ENCODE measurements around the gene TMEM63C. TPM values are rescaled to one million over a fixed set of nuclear protein-coding genes. Genes with fewer than 3 reads are reported as not detected.

The TMEM63C gene
- total RNA-seq, 1 experiment from 2014 or later = 5.7 TPM

DNA sequence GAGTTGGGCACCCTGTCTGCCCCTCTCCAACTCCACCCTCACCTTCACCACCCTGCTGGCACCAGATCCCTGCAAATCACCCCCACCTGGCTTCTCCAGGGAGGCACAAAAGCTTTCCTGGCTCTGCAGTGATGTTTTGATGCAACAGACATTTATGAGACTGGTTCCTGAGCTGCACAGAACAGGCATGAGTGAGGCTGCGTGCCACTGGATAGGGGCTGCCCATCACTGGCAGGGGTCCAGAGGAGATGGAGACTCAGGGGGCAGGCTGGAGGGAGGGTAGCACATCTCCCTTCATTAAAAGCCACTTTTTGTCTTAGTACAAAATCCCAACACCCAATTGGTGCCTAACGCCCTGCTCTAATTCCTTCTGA is 22.7 kb upstream of the TMEM63C start:
- no TSS peak for BruUV-seq (replicated peaks)
- no peak for TF ChIP-seq EZH2phosphoT487 (IDR thresholded peaks at IDR 0.05; ENCODE audit: borderline replicate concordance)
- no peak for TF ChIP-seq CEBPB (IDR thresholded peaks at IDR 0.05; ENCODE audit: low read depth)
- no peak for TF ChIP-seq ATF3 (IDR thresholded peaks at IDR 0.05)
- TF ChIP-seq, protein P1, sequence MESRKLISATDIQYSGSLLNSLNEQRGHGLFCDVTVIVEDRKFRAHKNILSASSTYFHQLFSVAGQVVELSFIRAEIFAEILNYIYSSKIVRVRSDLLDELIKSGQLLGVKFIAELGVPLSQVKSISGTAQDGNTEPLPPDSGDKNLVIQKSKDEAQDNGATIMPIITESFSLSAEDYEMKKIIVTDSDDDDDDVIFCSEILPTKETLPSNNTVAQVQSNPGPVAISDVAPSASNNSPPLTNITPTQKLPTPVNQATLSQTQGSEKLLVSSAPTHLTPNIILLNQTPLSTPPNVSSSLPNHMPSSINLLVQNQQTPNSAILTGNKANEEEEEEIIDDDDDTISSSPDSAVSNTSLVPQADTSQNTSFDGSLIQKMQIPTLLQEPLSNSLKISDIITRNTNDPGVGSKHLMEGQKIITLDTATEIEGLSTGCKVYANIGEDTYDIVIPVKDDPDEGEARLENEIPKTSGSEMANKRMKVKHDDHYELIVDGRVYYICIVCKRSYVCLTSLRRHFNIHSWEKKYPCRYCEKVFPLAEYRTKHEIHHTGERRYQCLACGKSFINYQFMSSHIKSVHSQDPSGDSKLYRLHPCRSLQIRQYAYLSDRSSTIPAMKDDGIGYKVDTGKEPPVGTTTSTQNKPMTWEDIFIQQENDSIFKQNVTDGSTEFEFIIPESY (IDR thresholded peaks at IDR 0.05; ENCODE audit: extremely low read depth, insufficient replicate concordance, low read length) = no peak
- no peak for TF ChIP-seq MAX (IDR thresholded peaks at IDR 0.05)
- TF ChIP-seq ZFX (IDR thresholded peaks at IDR 0.05) = no peak
- TF ChIP-seq ELF1 (IDR thresholded peaks at IDR 0.05; ENCODE audit: borderline replicate concordance, low read depth) = no peak
- no peak for TF ChIP-seq CBX3 (IDR thresholded peaks at IDR 0.05; ENCODE audit: low read depth)
- TF ChIP-seq POLR2AphosphoS5 (IDR thresholded peaks at IDR 0.05; ENCODE audit: low read depth, low read length) = no peak
- TF ChIP-seq JUND (IDR thresholded peaks at IDR 0.05) = no peak
- no peak for TF ChIP-seq REST (IDR thresholded peaks at IDR 0.05; ENCODE audit: low read depth)
- TF ChIP-seq SP1 (IDR thresholded peaks at IDR 0.05; ENCODE audit: low read depth) = no peak
- TF ChIP-seq SIN3A (IDR thresholded peaks at IDR 0.05; ENCODE audit: low read depth) = no peak
- no peak for TF ChIP-seq POLR2A (IDR thresholded peaks at IDR 0.05; ENCODE audit: borderline replicate concordance, extremely low read depth, insufficient read depth, insufficient read length)
- TF ChIP-seq YY1 (IDR thresholded peaks at IDR 0.05; ENCODE audit: extremely low read depth, insufficient replicate concordance, low read depth, low read length) = no peak
- TF ChIP-seq ZNF274 (IDR thresholded peaks at IDR 0.05; ENCODE audit: low read depth, low read length) = no peak
- TF ChIP-seq RAD21 (IDR thresholded peaks at IDR 0.05; ENCODE audit: low read depth) = no peak
- TF ChIP-seq, protein P2, sequence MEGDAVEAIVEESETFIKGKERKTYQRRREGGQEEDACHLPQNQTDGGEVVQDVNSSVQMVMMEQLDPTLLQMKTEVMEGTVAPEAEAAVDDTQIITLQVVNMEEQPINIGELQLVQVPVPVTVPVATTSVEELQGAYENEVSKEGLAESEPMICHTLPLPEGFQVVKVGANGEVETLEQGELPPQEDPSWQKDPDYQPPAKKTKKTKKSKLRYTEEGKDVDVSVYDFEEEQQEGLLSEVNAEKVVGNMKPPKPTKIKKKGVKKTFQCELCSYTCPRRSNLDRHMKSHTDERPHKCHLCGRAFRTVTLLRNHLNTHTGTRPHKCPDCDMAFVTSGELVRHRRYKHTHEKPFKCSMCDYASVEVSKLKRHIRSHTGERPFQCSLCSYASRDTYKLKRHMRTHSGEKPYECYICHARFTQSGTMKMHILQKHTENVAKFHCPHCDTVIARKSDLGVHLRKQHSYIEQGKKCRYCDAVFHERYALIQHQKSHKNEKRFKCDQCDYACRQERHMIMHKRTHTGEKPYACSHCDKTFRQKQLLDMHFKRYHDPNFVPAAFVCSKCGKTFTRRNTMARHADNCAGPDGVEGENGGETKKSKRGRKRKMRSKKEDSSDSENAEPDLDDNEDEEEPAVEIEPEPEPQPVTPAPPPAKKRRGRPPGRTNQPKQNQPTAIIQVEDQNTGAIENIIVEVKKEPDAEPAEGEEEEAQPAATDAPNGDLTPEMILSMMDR (IDR thresholded peaks at IDR 0.05 in 2 of 3, conservative IDR thresholded peaks at IDR 0.05 in 1 of 3; ENCODE audit: borderline replicate concordance in 1 of 3, insufficient read depth in 1 of 3, low read depth in 2 of 3, low read length in 2 of 3) = no peak
- no peaks in the 10 kb centered on the region for H3K36me3 ChIP-seq (ENCODE audit: control insufficient read depth in 1 of 2, insufficient read depth in 2 of 2, low read length in 2 of 2)
- no peaks in the 10 kb centered on the region for H4K20me1 ChIP-seq (ENCODE audit: insufficient read depth)
- ChIA-PET RAD21 (ENCODE audit: low non-redundant PET in 1 of 2, low total read pairs in 2 of 2, uncharacterized antibody in 2 of 2, unreplicated experiment in 2 of 2) (no interaction called here), POLR2A (no interaction called here), CTCF (no interaction called here)
- no peaks in the 10 kb centered on the region for H3K79me2 ChIP-seq (ENCODE audit: insufficient read depth, low read length)
- ATAC-seq (no peak), DNase-seq (ENCODE audit: low read depth, low spot score) (no peak)
- H3K4me3 ChIP-seq (replicated peaks in 1 of 2; ENCODE audit: low read depth in 1 of 2, low read length in 2 of 2) = no peak overlapping the region
- no peaks in the 10 kb centered on the region for H3K9me3 ChIP-seq (ENCODE audit: control insufficient read depth in 1 of 2, insufficient read depth in 1 of 2, low read depth in 1 of 2, low read length in 2 of 2)
- peak overlapping the region; percentile 47 for H3K4me2 ChIP-seq (ENCODE audit: low read length)
- intact Hi-C loops (cut with micrococcal nuclease) = no loop called here
- H3K9ac ChIP-seq (ENCODE audit: low read length) = no peak overlapping the region
- H2AFZ ChIP-seq (ENCODE audit: low read depth, low read length, poor library complexity, severe bottlenecking) = peak overlapping the region; percentile 61
- no peaks in the 10 kb centered on the region for H3K9me2 ChIP-seq (ENCODE audit: insufficient read depth)
- H3K27ac ChIP-seq (ENCODE audit: low read depth, low read length) = no peak overlapping the region
- no peaks in the 10 kb centered on the region for H3K27me3 ChIP-seq (ENCODE audit: insufficient read depth, low read length)
- H3K4me1 ChIP-seq (ENCODE audit: control insufficient read depth in 1 of 2, insufficient read depth in 2 of 2, low read length in 2 of 2) = peaks cover 9 to 16% of the 10 kb centered on the region in 2 experiments; a peak in 3 of 4 replicates

All from HCT116 (cell line).